Large intestine (tissue), 3 donors: ENCODE results near the gene MSLN. TPM values are rescaled to one million over a fixed set of nuclear protein-coding genes. Genes with fewer than 3 reads are reported as not detected.
"Not testable (repeated sequence)": the region's sequence is repeated elsewhere in the genome, so short reads cannot be mapped to it uniquely, and the experiment has no call there.

Experiments used
- DNase-seq, 2 donors: peaks; one replicate each; pipeline versions ENCODE4 v3.0.0 to v3.0.0-alpha.2; 2013
- H3K27ac ChIP-seq: one replicate; pipeline ENCODE4 v1.5.1; 2013; ENCODE audit warnings: low read length
- H3K27me3 ChIP-seq: 2 replicates; pipeline ENCODE4 v1.6.1; 2013; ENCODE audit warnings: low read length; ENCODE audit not compliant: control insufficient read depth, insufficient read depth
- H3K36me3 ChIP-seq: 2 replicates; pipeline ENCODE4 v1.6.1; 2013; ENCODE audit warnings: low read length; ENCODE audit not compliant: control insufficient read depth, insufficient read depth
- H3K4me1 ChIP-seq: one replicate; pipeline ENCODE4 v1.6.1; 2013; ENCODE audit warnings: low read length; ENCODE audit not compliant: control insufficient read depth, insufficient read depth
- H3K4me3 ChIP-seq: one replicate; pipeline ENCODE4 v1.5.1; 2013; ENCODE audit warnings: low read length
- H3K9me3 ChIP-seq: one replicate; pipeline ENCODE4 v1.6.1; 2013; ENCODE audit warnings: mild to moderate bottlenecking, low read depth, low read length, moderate library complexity; ENCODE audit not compliant: control insufficient read depth
- WGBS: methylation state at CpG from one replicate; pipeline ENCODE4 v1.1.5; 2013; ENCODE audit warnings: low lambda C conversion rate; ENCODE audit not compliant: insufficient coverage; 5-methylcytosine and 5-hydroxymethylcytosine counted together
- polyA plus RNA-seq: library from polyadenylated mRNA; unstranded; fragments of 120-200 nt; gene quantifications from one replicate; pipeline ENCODE4 v1.2.1, GENCODE V29; 2013

MSLN gene
- polyA plus RNA-seq, 1 donor: 62.0 TPM

GRCh38 chr16:747978-748746, 12.4 kb upstream of the MSLN start:
- H3K4me3 ChIP-seq: no peak overlapping the region
- H3K27me3 ChIP-seq: peaks cover 13% of the 10 kb centered on the region
- H3K9me3 ChIP-seq: no peaks in the 10 kb centered on the region
- no CpG with 5 or more reads among the region's 39 CpGs for WGBS
- no peaks in the 10 kb centered on the region for H3K36me3 ChIP-seq
- no peak overlapping the region for H3K27ac ChIP-seq
- no peak for DNase-seq
- H3K4me1 ChIP-seq: no peaks in the 10 kb centered on the region

DNA sequence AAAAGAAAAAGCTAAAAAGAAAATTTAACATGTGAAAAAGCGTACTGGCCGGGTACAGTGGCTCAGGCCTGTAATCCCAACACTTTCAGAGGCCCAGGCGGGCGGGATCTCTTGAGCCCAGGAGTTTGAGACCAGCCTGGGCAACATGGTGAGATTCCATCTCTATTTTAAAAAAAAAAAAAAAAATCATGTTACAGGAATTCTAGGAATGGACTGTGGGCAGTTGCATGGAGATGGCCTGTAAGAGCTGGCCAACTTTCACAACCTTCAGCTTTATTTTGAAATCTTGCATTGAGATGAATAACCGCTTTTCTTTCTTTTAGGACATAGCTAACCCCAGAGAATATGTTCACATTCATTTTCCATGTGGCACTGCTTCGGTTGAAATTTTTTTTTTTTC, 11.5 kb upstream of the MSLN start:
- Histone ChIP-seq H3K36me3 (no peaks in the 10 kb centered on the region), H3K4me3 (no peak overlapping the region), H3K4me1 (no peaks in the 10 kb centered on the region), H3K27me3 (peaks cover 13% of the 10 kb centered on the region), H3K9me3 (no peaks in the 10 kb centered on the region), H3K27ac (no peak overlapping the region)
- DNase-seq: no peak
- 100% methylated on average over 2 of the region's 6 CpGs for WGBS

DNA sequence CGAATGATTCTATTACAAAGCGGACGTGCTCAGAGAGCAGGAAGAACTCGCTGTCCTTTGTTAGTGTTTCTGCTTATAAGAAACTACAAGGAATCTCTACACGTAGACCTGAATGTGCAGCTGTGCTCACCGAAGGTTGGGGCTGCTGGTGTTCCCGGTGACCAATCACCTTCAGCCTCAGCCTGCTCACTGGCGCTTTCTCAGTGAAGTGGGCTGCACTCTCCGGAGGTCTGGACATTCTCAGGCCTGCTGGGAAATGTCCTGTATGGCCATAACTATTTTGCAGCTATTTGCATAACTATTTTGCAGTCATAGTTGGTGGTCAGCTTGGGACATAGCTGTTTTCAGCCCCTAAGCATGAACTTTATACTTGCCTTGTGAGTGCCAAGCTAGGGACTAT, 10.0 kb upstream of the MSLN start:
- Histone ChIP-seq H3K27ac (no peak overlapping the region), H3K4me1 (no peaks in the 10 kb centered on the region), H3K9me3 (no peaks in the 10 kb centered on the region), H3K27me3 (peaks cover 13% of the 10 kb centered on the region), H3K4me3 (no peak overlapping the region), H3K36me3 (no peaks in the 10 kb centered on the region)
- no peak for DNase-seq
- WGBS: no CpG with 5 or more reads among the region's 9 CpGs

DNA sequence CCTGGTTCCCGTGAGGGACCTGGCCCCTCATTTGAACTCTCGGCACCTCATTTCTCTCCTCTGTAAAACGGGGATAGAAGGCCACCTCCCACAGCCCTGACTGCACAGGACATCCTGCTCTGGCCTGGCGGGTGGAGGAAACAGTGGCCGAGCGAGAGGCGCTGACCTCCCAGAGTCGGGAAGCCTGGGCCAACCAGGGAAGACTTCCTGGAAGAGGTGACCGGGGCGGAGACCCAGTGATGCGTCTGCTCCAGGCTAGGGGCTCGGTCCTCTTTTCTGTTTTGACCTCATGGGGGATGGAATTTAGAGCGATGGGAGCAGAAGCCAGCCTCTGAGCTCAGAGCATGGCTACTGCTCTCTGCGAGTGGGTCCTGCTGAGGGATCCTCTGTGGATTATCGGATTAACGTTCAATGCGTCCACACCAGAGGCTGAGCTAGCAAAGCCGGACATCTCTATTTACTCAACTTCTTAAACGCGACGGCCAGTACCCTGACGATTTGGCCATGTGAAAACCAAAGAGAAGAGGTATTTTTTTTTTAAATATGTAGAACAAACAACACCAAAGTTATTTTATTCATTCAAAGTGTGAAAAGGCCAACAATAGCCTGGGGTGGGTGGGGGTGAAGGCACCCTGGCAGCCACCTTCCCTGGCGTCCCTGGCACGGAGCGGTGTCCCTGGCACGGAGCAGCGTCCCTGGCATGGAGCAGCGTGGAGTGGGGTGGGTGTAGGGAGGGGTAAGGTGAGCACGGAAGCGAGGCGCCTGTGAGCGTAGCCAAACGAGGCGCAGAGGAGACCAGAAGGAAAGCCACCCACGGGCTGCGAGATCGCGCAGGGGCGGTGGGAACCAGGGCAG, 9.2 kb upstream of the MSLN start:
- Histone ChIP-seq H3K27ac (no peak overlapping the region), H3K9me3 (no peaks in the 10 kb centered on the region), H3K4me1 (no peaks in the 10 kb centered on the region), H3K27me3 (peaks cover 14% of the 10 kb centered on the region), H3K4me3 (no peak overlapping the region), H3K36me3 (no peaks in the 10 kb centered on the region)
- DNase-seq: no peak
- no CpG with 5 or more reads among the region's 39 CpGs for WGBS

DNA sequence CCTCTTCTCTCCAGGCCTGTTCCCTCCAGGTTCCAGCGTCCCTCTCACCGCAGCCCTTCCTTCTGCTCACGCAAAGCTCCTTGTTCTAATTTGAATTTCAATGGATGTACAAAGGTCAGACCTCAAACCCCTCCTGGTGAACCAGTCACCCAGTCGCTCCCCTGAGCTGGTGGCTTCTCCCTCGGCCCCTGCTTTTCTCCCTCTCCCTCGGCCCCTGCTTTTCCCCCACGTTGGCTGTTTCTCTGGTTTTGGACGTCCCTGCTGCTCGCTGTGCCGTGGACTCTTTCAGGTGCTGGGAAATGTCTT, 8.6 kb upstream of the MSLN start:
- DNase-seq: peak in 1 of 2 donors; percentile 48
- Histone ChIP-seq H3K4me3 (no peak overlapping the region), H3K9me3 (no peaks in the 10 kb centered on the region), H3K36me3 (no peaks in the 10 kb centered on the region), H3K4me1 (no peaks in the 10 kb centered on the region), H3K27ac (no peak overlapping the region), H3K27me3 (peaks cover 15% of the 10 kb centered on the region)
- no CpG with 5 or more reads among the region's 10 CpGs for WGBS

DNA sequence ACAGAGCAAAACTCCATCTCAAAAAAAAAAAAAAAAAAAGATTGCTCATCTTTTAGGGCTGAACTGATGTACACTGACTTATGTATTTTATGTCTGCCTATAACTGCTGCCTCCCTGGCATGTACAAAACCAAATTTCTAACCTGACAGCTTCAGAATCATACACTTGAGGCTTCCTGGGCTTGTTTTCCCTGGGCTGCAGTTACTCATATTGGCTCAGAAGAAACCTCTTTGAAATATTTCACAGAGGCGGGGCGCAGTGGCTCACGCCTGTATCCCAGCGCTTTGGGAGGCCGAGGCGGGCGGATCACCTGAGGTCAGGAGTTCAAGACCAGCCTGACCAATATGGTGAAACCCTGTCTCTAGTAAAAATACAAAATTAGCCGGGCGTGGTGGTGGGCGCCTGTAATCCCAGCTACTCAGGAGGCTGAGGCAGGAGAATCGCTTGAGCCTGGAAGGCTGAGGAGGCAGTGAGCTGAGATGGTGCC, 6.4 kb upstream of the MSLN start:
- H3K9me3 ChIP-seq, DNase-seq, H3K4me1 ChIP-seq, H3K4me3 ChIP-seq, H3K36me3 ChIP-seq, H3K27ac ChIP-seq: not testable (repeated sequence)
- WGBS: no CpG with 5 or more reads among the region's 11 CpGs
- H3K27me3 ChIP-seq: peaks cover 15% of the 10 kb centered on the region

DNA sequence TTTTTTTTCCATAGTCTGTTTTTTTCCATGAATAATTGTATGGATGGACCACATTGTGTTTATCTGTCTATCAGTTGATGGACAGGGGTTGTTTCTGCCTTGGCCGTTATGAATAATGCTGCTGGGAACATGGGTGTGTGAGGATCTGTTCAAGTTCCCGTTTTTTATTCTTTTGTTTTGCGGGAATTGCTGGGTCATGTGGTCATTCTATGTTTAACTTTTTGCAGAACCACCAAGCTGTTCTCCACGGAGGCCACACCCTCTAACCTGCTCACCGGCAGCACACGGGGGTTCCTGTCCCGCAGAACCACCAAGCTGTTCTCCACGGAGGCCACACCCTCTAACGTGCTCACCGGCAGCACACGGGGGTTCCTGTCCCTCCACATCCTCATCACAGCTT, 5.9 kb upstream of the MSLN start:
- whole genome bisulfite sequencing: no CpG with 5 or more reads among the region's 11 CpGs
- Histone ChIP-seq H3K27me3 (peaks cover 15% of the 10 kb centered on the region), H3K4me3 (no peak overlapping the region)

DNA sequence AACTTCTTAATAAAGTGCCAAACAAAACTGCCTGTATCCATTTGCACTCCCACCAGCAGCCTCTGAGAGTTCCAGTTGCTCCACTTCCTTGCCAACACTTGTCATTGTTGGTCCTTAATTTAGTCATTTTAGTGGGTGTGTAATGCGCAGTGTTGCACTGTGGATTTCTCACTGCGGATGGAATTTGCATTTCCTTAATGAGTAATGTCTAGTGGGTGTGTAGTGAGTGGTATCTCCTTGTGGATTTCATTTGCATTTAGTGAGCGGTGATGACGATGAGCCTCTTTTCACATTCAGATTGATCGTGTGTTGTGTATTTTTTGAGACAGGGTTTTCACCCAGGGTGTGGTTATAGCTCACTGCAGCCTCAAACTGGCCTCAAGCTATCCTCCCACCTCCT, 4.1 kb upstream of the MSLN start:
- Histone ChIP-seq H3K27me3 (peaks cover 8% of the 10 kb centered on the region), H3K27ac (no peak overlapping the region), H3K4me3 (no peak overlapping the region), H3K4me1 (peaks cover 15% of the 10 kb centered on the region), H3K9me3 (peaks cover 3% of the 10 kb centered on the region), H3K36me3 (no peaks in the 10 kb centered on the region)
- WGBS: no CpG with 5 or more reads among the region's 5 CpGs
- DNase-seq: no peak

More for the DNA sequence above, 5.9 kb upstream of the MSLN start:
- no peak for DNase-seq
- H3K27ac ChIP-seq: no peak overlapping the region
- peaks cover 5% of the 10 kb centered on the region for H3K4me1 ChIP-seq
- H3K9me3 ChIP-seq: no peaks in the 10 kb centered on the region
- no peaks in the 10 kb centered on the region for H3K36me3 ChIP-seq

- peaks cover 2% of the 10 kb centered on the region for H3K27me3 ChIP-seq
- no peak overlapping the region for H3K4me3 ChIP-seq
- peaks cover 25% of the 10 kb centered on the region for H3K4me1 ChIP-seq
- no peaks in the 10 kb centered on the region for H3K36me3 ChIP-seq
- peaks cover 3% of the 10 kb centered on the region for H3K9me3 ChIP-seq
- DNase-seq: peak in 1 of 2 donors; percentile 22
- H3K27ac ChIP-seq: no peak overlapping the region
- WGBS: 100% methylated on average over 1 of the region's 34 CpGs
Measured at GRCh38 chr16:759110-759910, 1.2 kb upstream of the MSLN start.

- peaks cover 25% of the 10 kb centered on the region for H3K4me1 ChIP-seq
- peaks cover 2% of the 10 kb centered on the region for H3K27me3 ChIP-seq
- H3K9me3 ChIP-seq: peaks cover 3% of the 10 kb centered on the region
- no peak for DNase-seq
- no peaks in the 10 kb centered on the region for H3K36me3 ChIP-seq
- H3K27ac ChIP-seq: no peak overlapping the region
- no CpG with 5 or more reads among the region's 15 CpGs for WGBS
- H3K4me3 ChIP-seq: no peak overlapping the region
Measured at GRCh38 chr16:760065-760464, 469 bp upstream of the MSLN start.
